Progenitor cell of endocrine pancreas (in vitro differentiated cells): ENCODE results near the gene TBX4. TPM values are rescaled to one million over a fixed set of nuclear protein-coding genes. Genes with fewer than 3 reads are reported as not detected.

Source experiments
- DNase-seq: peaks from one replicate; pipeline ENCODE4 v3.0.0; 2021; ENCODE audit warnings: low spot score; ENCODE audit not compliant: unreplicated experiment
- H3K27ac Mint-ChIP-seq: 2 replicates; pipeline ENCODE4 v1.8.0; 2021; ENCODE audit warnings: mild to moderate bottlenecking, moderate library complexity, mixed read lengths
- H3K27me3 Mint-ChIP-seq: 2 replicates; pipeline ENCODE4 v1.8.0; 2021; ENCODE audit warnings: mixed read lengths
- H3K36me3 Mint-ChIP-seq: 2 replicates; pipeline ENCODE4 v1.8.0; 2022; ENCODE audit warnings: mixed read lengths; ENCODE audit not compliant: insufficient read depth
- H3K4me1 Mint-ChIP-seq: 2 replicates; pipeline ENCODE4 v1.8.0; 2021; ENCODE audit warnings: low read depth, mixed read lengths
- H3K4me3 Mint-ChIP-seq: 2 replicates; pipeline ENCODE4 v1.8.0; 2021; ENCODE audit warnings: low read depth, mild to moderate bottlenecking, moderate library complexity, mixed read lengths
- H3K9me3 Mint-ChIP-seq: 2 replicates; pipeline ENCODE4 v1.8.0; 2021; ENCODE audit warnings: low read depth, mixed read lengths
- CTCF ChIP-seq: fragments of 200-600 bp; sonication (generic); IDR thresholded peaks from one replicate; pipeline ENCODE4 v1.5.0; 2021; ENCODE audit warnings: antibody characterized with exemption, mild to moderate bottlenecking; ENCODE audit not compliant: unreplicated experiment
- total RNA-seq: library from RNA; stranded (reverse); gene quantifications from 2 replicates; pipeline ENCODE4 v1.2.1, GENCODE V29; 2021

TBX4 gene
- total RNA-seq, 1 donor from 2014 or later: not detected

- peaks cover 33% of the 10 kb centered on the region for H3K4me1 Mint-ChIP-seq
- TF ChIP-seq CTCF: no peak
- no peak for DNase-seq
- H3K27ac Mint-ChIP-seq: no peak overlapping the region
- H3K27me3 Mint-ChIP-seq: peaks cover 41% of the 10 kb centered on the region
- H3K9me3 Mint-ChIP-seq: no peaks in the 10 kb centered on the region
- no peaks in the 10 kb centered on the region for H3K36me3 Mint-ChIP-seq
- no peak overlapping the region for H3K4me3 Mint-ChIP-seq
Measured at GRCh38 chr17:61485067-61485775, 33.0 kb downstream of the TBX4 start.

- peak; percentile 26 for TF ChIP-seq CTCF
- peaks cover 39% of the 10 kb centered on the region for H3K27me3 Mint-ChIP-seq
Measured at GRCh38 chr17:61486135-61487120, 34.2 kb downstream of the TBX4 start.

GRCh38 chr17:61487161-61487988 lies 35.2 kb downstream of the TBX4 start:
- no peak for DNase-seq
- Mint-ChIP-seq H3K4me3 (no peak overlapping the region), H3K36me3 (no peaks in the 10 kb centered on the region), H3K27me3 (peaks cover 38% of the 10 kb centered on the region), H3K27ac (no peak overlapping the region), H3K4me1 (peaks cover 33% of the 10 kb centered on the region), H3K9me3 (no peaks in the 10 kb centered on the region)
- no peak for TF ChIP-seq CTCF

More at GRCh38 chr17:61486135-61487120, 34.2 kb downstream of the TBX4 start:
- Mint-ChIP-seq H3K36me3 (no peaks in the 10 kb centered on the region), H3K27ac (peak overlapping the region; percentile 96), H3K4me3 (peak overlapping the region; percentile 32), H3K9me3 (no peaks in the 10 kb centered on the region), H3K4me1 (peaks cover 33% of the 10 kb centered on the region)
- DNase-seq: no peak

GRCh38 chr17:61487989-61488595 lies 35.9 kb downstream of the TBX4 start:
- Mint-ChIP-seq H3K9me3 (no peaks in the 10 kb centered on the region), H3K4me3 (no peak overlapping the region), H3K36me3 (no peaks in the 10 kb centered on the region), H3K27ac (no peak overlapping the region), H3K4me1 (peaks cover 33% of the 10 kb centered on the region), H3K27me3 (peaks cover 44% of the 10 kb centered on the region)
- DNase-seq: no peak
- TF ChIP-seq CTCF: no peak
